Retina (tissue), 1 donor: Measurements from ENCODE around the gene HFM1.

Source experiments
- DNase-seq: peaks from one replicate; pipeline ENCODE4 v3.0.0-alpha.2; 2016

The HFM1 gene

DNA sequence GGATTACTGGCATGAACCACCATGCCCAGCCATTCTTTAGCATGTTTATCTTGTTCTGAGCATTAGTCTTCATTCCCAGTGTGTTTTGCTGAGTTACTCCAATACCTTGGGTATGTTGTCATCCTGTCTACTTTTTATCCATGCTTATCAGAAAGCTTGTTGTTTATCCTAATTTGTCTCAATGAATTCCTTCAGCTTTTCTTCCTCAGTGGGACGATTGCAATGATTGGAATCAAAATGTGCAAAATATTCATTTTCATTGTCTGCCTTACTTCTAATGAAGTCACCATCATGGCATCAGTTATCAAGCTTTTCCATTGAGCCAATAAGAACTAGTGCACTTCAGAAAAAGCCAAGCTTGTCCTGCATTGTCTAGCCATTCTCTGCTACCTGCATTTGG lies 170.5 kb downstream of the HFM1 start:
- no peak for DNase-seq

DNA sequence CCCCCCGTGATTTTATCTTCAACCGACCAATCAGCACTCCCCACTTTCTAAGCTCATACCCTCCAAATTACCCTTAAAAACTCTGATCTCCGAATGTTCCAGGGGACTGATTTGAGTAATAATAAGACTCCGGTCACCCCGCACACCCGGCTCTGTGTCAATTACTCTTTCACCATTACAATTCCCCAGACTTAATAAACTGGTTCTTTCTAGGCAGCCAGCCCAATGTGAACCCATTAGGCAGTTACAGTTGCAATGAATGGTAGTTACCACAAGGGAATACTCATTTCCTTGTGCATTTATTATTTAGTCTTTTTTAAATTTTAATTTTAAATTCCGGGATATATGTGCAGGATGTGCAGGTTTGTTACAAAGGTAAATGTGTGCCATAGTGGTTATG lies 177.9 kb downstream of the HFM1 start:
- DNase-seq = no peak

DNA sequence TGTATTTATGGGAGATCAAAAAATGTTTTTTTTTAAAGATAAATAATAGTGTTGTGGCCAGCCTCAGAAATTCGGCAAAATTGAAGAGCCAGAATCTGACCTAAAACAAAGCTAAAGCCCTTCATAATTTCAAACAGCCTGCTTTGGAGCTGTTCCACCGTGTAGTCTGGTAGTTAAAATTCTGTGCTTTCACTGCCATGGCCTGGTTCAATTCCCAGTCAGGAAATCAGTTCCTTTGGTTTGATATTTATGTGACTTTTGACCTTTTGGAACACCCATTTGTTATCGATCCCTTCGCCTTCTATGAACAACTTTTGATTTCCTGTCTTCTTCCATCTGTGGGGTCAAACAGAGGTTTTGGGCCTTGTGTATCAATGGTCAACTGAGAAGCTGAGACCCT lies 179.8 kb downstream of the HFM1 start:
- no peak for DNase-seq

DNA sequence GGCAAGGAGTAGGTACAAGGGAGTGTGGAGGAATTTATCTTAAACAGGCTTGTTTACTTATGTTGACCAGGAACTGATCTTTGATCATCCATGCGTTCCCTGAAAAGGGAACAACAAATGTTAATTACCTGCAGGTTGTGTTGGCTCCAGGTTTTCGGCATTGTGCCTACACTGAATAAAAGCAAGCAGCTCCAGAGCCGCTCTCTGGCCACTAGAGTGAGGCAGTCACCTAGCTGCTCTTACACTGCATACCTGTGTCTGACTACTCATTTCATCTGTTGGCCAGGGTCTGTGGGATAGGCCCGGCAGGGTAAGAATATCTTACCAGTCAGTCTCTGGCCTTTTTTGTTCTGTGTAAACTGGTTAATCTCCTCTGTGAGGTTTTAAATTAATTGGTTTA lies 183.6 kb downstream of the HFM1 start:
- no peak for DNase-seq

DNA sequence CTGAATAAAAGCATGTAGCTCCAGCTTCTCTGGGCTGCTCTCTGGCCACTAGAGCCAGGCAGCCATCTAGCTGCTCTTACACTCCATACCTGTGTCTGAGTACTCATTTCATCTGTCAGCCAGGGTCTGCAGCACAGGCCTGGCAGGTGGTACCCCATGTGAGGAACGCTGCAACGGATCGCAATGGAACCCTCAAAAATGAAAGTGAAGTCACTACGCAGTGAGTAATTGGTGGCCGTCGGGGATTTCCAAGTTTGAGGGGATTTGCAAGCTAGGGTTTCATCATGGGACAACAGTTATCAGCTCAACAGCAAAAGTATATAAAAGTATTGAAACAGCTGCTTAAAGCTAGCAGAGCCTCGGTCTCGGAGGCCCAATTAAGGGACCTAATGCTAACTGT lies 186.7 kb downstream of the HFM1 start:
- no peak for DNase-seq
